ENCODE data around the gene LYRM9.

DNA sequence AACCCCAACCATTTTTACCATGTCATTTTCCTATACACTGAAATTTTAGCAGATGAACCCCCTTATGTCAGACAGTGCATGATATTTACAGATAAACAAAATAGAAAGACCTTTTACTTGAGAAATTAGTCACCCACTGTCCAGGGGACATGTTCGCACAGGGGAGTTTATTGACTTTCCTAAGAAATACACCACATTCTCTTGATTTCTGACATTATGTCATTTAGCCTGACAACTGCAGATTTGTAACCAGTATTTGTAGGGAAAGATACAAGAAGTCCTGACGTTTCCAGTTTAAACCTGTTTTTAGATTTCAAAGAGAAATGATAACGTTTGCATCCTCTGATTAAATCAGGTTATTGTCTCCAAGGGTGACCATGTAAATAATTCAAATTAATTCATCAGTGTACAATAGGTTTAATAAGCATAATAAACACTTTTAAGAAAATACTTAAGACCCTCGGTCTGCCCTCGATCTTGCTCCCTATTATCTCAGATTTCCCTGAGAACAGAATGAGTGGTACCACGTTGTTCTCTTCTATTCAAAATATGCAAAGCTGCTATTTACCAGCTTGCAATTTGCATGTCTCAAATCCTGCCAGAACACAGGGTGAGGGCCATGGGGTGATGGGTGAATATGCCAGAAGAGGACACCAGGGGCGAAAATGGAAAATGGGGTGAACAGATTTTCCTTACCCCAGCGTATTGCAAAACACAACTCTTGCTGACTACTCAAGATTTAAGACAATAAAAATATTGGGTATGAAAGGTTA is 2.1 kb upstream of the LYRM9 start:
- TF ChIP-seq, protein P1, sequence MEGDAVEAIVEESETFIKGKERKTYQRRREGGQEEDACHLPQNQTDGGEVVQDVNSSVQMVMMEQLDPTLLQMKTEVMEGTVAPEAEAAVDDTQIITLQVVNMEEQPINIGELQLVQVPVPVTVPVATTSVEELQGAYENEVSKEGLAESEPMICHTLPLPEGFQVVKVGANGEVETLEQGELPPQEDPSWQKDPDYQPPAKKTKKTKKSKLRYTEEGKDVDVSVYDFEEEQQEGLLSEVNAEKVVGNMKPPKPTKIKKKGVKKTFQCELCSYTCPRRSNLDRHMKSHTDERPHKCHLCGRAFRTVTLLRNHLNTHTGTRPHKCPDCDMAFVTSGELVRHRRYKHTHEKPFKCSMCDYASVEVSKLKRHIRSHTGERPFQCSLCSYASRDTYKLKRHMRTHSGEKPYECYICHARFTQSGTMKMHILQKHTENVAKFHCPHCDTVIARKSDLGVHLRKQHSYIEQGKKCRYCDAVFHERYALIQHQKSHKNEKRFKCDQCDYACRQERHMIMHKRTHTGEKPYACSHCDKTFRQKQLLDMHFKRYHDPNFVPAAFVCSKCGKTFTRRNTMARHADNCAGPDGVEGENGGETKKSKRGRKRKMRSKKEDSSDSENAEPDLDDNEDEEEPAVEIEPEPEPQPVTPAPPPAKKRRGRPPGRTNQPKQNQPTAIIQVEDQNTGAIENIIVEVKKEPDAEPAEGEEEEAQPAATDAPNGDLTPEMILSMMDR (IDR thresholded peaks at IDR 0.05; ENCODE audit: low read depth, low read length, poor library complexity, severe bottlenecking) = no peak
- no peak for TF ChIP-seq EZH2phosphoT487 (IDR thresholded peaks at IDR 0.05; ENCODE audit: borderline replicate concordance, low read length)
